SK-N-SH treated with all-trans-retinoic acid at 6 μM for 48 hours (cell line): Measurements from ENCODE around the gene SUPT4H1.

ENCODE experiments used
- ATAC-seq: fragments of 200-7000 bp; cut with Tn5 transposase; 3 replicates; pipeline ENCODE4 v1.9.1; 2020; ENCODE audit warnings: mild to moderate bottlenecking, moderate library complexity
- ARNTL ChIP-seq: fragments of 450-650 bp; formaldehyde crosslinking; IDR thresholded peaks from 2 replicates; pipeline ENCODE4 v1.5.0; 2020; ENCODE audit warnings: low read depth, mild to moderate bottlenecking, moderate library complexity, borderline replicate concordance
- BACH2 ChIP-seq: fragments of 250-450 bp; sonication (Bioruptor Pico); IDR thresholded peaks from 2 replicates; pipeline ENCODE4 v1.9.0; 2021; ENCODE audit warnings: mild to moderate bottlenecking, borderline replicate concordance
- CSDC2 ChIP-seq: fragments of 250-450 bp; sonication (Bioruptor Pico); IDR thresholded peaks from 2 replicates; pipeline ENCODE4 v1.5.0; 2020; ENCODE audit warnings: mild to moderate bottlenecking, moderate library complexity
- ESRRG ChIP-seq: fragments of 250-450 bp; sonication (Bioruptor Pico); IDR thresholded peaks from 2 replicates; pipeline ENCODE4 v1.6.1; 2021; ENCODE audit warnings: mild to moderate bottlenecking
- PPARA ChIP-seq: fragments of 250-450 bp; sonication (Bioruptor Pico); IDR thresholded peaks from 2 replicates; pipeline ENCODE4 v1.5.0; 2020; ENCODE audit warnings: mild to moderate bottlenecking, borderline replicate concordance
- RARB ChIP-seq: fragments of 250-450 bp; sonication (Bioruptor Pico); IDR thresholded peaks from 2 replicates; pipeline ENCODE4 v1.8.0; 2021; ENCODE audit warnings: mild to moderate bottlenecking, moderate library complexity
- SNAI2 ChIP-seq: fragments of 250-450 bp; sonication (Bioruptor Pico); IDR thresholded peaks from 2 replicates; pipeline ENCODE4 v1.5.0; 2020; ENCODE audit warnings: mild to moderate bottlenecking, moderate library complexity
- TCF4 ChIP-seq: fragments of 250-450 bp; sonication (Bioruptor Pico); IDR thresholded peaks from 2 replicates; pipeline ENCODE4 v1.8.0; 2021; ENCODE audit warnings: mild to moderate bottlenecking, moderate library complexity, borderline replicate concordance
- ZC3H10 ChIP-seq: fragments of 250-450 bp; sonication (Bioruptor Pico); IDR thresholded peaks from 2 replicates; pipeline ENCODE4 v1.5.1; 2021; ENCODE audit warnings: mild to moderate bottlenecking, moderate library complexity
- ZFP3 ChIP-seq: fragments of 250-450 bp; sonication (Bioruptor Pico); IDR thresholded peaks from 2 replicates; pipeline ENCODE4 v1.5.0; 2020; ENCODE audit warnings: mild to moderate bottlenecking, moderate library complexity
- ZFP30 ChIP-seq: fragments of 450-650 bp; formaldehyde crosslinking; IDR thresholded peaks from 2 replicates; pipeline ENCODE4 v1.5.0; 2022; ENCODE audit warnings: mild to moderate bottlenecking, moderate library complexity
- ZNF565 ChIP-seq: fragments of 450-650 bp; formaldehyde crosslinking; conservative IDR thresholded peaks from 2 replicates; pipeline ENCODE4 v1.5.0; 2020; ENCODE audit warnings: low read depth, mild to moderate bottlenecking, moderate library complexity
- ZNF70 ChIP-seq: fragments of 450-650 bp; formaldehyde crosslinking; IDR thresholded peaks from 2 replicates; pipeline ENCODE4 v1.5.0; 2020; ENCODE audit warnings: mild to moderate bottlenecking, moderate library complexity
- ZNF8 ChIP-seq: fragments of 450-650 bp; formaldehyde crosslinking; IDR thresholded peaks from 2 replicates; pipeline ENCODE4 v1.5.0; 2020; ENCODE audit warnings: mild to moderate bottlenecking, moderate library complexity
- TF ChIP-seq, protein P1 (sequence below): fragments of 250-450 bp; sonication (Bioruptor Pico); IDR thresholded peaks from 2 replicates; pipeline ENCODE4 v1.5.1; 2020; ENCODE audit warnings: low read depth, mild to moderate bottlenecking, moderate library complexity
- TF ChIP-seq, protein P2 (sequence below): fragments of 250-450 bp; sonication (Bioruptor Pico); IDR thresholded peaks from 2 replicates; pipeline ENCODE4 v1.5.0; 2020; ENCODE audit warnings: mild to moderate bottlenecking, moderate library complexity
- TF ChIP-seq, protein P3 (sequence below): fragments of 250-450 bp; sonication (Bioruptor Pico); IDR thresholded peaks from 2 replicates; pipeline ENCODE4 v1.8.0; 2021; ENCODE audit warnings: low read depth, mild to moderate bottlenecking, moderate library complexity, borderline replicate concordance
- TF ChIP-seq, protein P4 (sequence below): fragments of 250-450 bp; sonication (Bioruptor Pico); IDR thresholded peaks from 2 replicates; pipeline ENCODE4 v1.5.1; 2021; ENCODE audit warnings: mild to moderate bottlenecking, moderate library complexity

Gene SUPT4H1

DNA sequence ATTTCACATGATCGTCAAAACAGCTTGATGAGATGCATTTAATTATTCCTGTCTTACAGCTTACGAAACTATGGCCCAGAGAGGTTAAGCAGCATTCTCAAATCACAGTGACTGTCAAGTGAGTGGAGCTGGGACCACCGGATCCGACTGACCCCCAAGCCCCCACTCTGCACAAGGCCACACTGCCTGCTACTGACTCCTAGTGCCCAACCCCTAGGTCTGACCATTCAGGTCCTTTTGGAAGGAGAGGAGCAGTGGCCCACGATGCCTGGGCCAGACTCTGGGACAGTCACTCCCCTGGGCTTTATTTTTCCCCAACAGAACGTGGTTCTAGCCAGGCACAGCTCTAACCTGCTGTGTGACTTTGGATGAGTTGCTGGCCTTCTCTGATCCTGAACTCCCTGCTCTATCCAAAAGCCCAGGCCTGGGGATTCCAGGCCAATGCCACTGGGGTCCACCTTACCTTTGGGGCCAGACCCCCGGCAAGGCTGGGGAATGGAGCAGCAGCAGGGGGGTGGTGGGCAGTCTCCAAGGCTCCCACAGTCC is 33.3 kb downstream of the SUPT4H1 start:
- ATAC-seq = no peak
- no peak for TF ChIP-seq ZNF8 (CRISPR knock-in tag)
- TF ChIP-seq, protein P1, sequence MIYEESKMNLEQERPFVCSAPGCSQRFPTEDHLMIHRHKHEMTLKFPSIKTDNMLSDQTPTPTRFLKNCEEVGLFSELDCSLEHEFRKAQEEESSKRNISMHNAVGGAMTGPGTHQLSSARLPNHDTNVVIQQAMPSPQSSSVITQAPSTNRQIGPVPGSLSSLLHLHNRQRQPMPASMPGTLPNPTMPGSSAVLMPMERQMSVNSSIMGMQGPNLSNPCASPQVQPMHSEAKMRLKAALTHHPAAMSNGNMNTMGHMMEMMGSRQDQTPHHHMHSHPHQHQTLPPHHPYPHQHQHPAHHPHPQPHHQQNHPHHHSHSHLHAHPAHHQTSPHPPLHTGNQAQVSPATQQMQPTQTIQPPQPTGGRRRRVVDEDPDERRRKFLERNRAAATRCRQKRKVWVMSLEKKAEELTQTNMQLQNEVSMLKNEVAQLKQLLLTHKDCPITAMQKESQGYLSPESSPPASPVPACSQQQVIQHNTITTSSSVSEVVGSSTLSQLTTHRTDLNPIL = no peak

DNA sequence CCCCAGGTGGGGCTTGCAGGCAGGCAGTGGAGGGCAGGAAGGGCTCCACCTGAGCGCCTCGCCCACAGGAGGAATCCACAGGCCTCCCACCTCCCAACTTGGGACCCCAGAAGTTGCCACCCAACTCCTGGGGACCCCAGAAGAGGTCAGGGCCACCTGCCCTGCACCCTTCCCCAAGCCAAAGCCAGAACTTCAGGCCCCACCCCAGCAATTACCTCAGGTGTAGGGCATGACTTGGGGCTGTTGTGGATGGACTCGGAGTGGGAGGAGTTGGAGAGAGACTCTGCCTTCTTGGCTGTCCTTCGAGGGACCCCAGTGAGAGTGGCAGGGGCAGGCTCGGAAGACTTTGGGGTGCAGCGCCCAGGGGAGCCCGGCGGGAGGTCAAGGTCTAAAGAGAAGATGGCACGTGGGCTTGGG is 33.9 kb downstream of the SUPT4H1 start:
- TF ChIP-seq ZFP30 (CRISPR knock-in tag) = no peak
- no peak for TF ChIP-seq ESRRG (CRISPR knock-in tag)
- no peak for TF ChIP-seq BACH2 (CRISPR knock-in tag)
- TF ChIP-seq ARNTL (CRISPR knock-in tag) = no peak
- TF ChIP-seq, protein P2, sequence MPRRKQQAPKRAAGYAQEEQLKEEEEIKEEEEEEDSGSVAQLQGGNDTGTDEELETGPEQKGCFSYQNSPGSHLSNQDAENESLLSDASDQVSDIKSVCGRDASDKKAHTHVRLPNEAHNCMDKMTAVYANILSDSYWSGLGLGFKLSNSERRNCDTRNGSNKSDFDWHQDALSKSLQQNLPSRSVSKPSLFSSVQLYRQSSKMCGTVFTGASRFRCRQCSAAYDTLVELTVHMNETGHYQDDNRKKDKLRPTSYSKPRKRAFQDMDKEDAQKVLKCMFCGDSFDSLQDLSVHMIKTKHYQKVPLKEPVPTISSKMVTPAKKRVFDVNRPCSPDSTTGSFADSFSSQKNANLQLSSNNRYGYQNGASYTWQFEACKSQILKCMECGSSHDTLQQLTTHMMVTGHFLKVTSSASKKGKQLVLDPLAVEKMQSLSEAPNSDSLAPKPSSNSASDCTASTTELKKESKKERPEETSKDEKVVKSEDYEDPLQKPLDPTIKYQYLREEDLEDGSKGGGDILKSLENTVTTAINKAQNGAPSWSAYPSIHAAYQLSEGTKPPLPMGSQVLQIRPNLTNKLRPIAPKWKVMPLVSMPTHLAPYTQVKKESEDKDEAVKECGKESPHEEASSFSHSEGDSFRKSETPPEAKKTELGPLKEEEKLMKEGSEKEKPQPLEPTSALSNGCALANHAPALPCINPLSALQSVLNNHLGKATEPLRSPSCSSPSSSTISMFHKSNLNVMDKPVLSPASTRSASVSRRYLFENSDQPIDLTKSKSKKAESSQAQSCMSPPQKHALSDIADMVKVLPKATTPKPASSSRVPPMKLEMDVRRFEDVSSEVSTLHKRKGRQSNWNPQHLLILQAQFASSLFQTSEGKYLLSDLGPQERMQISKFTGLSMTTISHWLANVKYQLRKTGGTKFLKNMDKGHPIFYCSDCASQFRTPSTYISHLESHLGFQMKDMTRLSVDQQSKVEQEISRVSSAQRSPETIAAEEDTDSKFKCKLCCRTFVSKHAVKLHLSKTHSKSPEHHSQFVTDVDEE = no peak
- no peak for TF ChIP-seq ZC3H10 (CRISPR knock-in tag)
- TF ChIP-seq TCF4 = no peak
- no peak for TF ChIP-seq RARB (CRISPR knock-in tag)
- TF ChIP-seq, protein P3, sequence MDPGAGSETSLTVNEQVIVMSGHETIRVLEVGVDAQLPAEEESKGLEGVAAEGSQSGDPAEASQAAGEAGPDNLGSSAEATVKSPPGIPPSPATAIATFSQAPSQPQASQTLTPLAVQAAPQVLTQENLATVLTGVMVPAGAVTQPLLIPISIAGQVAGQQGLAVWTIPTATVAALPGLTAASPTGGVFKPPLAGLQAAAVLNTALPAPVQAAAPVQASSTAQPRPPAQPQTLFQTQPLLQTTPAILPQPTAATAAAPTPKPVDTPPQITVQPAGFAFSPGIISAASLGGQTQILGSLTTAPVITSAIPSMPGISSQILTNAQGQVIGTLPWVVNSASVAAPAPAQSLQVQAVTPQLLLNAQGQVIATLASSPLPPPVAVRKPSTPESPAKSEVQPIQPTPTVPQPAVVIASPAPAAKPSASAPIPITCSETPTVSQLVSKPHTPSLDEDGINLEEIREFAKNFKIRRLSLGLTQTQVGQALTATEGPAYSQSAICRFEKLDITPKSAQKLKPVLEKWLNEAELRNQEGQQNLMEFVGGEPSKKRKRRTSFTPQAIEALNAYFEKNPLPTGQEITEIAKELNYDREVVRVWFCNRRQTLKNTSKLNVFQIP (CRISPR knock-in tag) = no peak
- no peak for TF ChIP-seq ZNF8 (CRISPR knock-in tag)
- no peak for TF ChIP-seq SNAI2
- TF ChIP-seq PPARA (CRISPR knock-in tag) = no peak
- TF ChIP-seq, protein P1 = no peak
- TF ChIP-seq ZFP3 (CRISPR knock-in tag) = no peak
- TF ChIP-seq CSDC2 (CRISPR knock-in tag) = no peak
- TF ChIP-seq ZNF70 = no peak
- TF ChIP-seq, all 23 proteins: peak for 0
- ATAC-seq = no peak

DNA sequence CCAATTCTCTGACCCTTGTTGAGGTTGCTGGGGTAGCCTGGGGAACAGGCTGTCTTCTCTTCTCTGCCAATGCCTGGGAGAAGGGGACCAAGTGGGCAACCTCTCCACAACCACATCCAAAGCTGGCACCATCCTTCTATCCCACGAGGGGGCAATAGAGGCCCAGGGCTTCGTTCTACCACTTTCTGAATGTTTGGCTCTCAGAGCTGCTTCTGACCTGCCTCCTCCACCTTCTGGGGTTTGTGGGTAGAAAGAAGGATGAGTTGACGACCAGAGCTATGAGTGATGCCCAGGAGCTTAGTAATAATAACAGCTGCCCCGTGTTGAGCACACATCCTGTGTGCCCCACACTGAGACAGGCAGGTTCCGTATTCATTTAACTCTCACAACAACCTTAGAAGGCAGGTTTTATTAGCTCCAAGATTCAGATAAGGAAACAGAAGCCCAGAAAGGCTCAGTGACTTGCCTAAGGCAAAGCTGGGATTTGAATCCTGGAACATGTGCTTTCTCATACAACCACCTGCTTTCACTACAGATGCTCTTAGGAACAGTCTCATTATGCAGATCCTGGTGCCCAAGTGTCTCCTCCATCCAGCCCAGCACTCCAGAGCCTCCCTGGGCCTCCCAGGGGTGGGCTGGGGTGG is 34.5 kb downstream of the SUPT4H1 start:
- peak; percentile 80 for ATAC-seq
- TF ChIP-seq ZNF70 (no peak), ZFP3 (CRISPR knock-in tag) (no peak), RARB (CRISPR knock-in tag) (no peak), CSDC2 (CRISPR knock-in tag) (no peak), TCF4 (no peak), ARNTL (CRISPR knock-in tag) (no peak), ZC3H10 (CRISPR knock-in tag) (no peak)
- TF ChIP-seq, protein P4, sequence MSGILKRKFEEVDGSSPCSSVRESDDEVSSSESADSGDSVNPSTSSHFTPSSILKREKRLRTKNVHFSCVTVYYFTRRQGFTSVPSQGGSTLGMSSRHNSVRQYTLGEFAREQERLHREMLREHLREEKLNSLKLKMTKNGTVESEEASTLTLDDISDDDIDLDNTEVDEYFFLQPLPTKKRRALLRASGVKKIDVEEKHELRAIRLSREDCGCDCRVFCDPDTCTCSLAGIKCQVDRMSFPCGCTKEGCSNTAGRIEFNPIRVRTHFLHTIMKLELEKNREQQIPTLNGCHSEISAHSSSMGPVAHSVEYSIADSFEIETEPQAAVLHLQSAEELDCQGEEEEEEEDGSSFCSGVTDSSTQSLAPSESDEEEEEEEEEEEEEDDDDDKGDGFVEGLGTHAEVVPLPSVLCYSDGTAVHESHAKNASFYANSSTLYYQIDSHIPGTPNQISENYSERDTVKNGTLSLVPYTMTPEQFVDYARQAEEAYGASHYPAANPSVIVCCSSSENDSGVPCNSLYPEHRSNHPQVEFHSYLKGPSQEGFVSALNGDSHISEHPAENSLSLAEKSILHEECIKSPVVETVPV (CRISPR knock-in tag) = no peak

DNA sequence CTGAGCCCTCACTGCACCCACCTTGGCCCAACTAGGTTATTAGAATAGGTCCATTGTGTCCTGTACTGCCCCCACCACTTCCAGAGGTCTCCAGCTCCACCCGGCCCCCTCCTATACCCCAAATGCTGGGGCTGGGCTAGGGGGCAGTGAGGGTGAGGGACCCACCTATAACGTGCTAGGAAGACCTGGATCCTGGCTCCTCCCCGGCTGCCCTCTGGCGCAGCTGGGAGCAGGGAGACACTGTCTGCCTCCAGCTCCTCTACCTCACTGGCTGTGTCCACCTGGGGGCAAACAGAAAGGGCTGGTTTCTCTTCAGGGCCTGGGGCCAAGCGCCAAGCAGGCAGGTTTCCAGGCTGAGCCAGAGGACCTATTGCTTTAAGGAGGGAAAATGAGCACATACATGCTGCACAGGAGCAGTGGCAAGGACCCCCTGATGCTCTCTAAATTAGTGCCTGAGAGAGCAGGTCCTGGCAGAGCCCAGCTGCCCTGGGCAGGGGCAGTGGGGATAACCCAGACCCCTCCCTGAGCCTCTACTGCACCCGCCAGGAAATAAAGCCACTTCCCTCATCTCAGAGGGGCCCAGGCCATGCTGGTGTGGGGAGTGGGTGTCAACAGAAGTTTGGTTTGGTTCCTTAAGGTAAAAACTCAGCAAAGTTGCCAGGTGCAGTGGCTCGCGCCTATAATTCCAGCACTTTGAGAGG is 35.6 kb downstream of the SUPT4H1 start:
- ATAC-seq = no peak
- TF ChIP-seq, protein P2 = no peak
- TF ChIP-seq ZNF70 (no peak), ZC3H10 (CRISPR knock-in tag) (no peak), SNAI2 (no peak), ZNF565 (CRISPR knock-in tag) (no peak)
- TF ChIP-seq, protein P4 (CRISPR knock-in tag) = no peak
